ENCODE data around the gene SMG6. TPM values are rescaled to one million over a fixed set of nuclear protein-coding genes. Genes with fewer than 3 reads are reported as not detected.

The SMG6 gene
- total and polyA plus RNA-seq, 2 of the 4 experiments (the other 2 are of a cell fraction): 16.3 to 30.3 TPM

- peaks cover 3% of the 10 kb centered on the region for H3K36me3 ChIP-seq (ENCODE audit: control insufficient read depth, insufficient read depth, low read length)
- peak overlapping the region; percentile 65; the same call in 1 of the 2 replicates for H3K18ac ChIP-seq (ENCODE audit: low read depth, low read length)
- peak overlapping the region; percentile 88 for H2BK120ac ChIP-seq (ENCODE audit: low read depth, low read length)
- H2BK15ac ChIP-seq (ENCODE audit: low read depth, low read length): peak overlapping the region; percentile 98; the same call in 2 of the 3 replicates
- H3K9ac ChIP-seq (ENCODE audit: low read depth, low read length): no peak overlapping the region
- ATAC-seq (ENCODE audit: low read depth) (no peak), DNase-seq (no peak)
- peak overlapping the region; percentile 78 for H3K14ac ChIP-seq (replicated peaks; ENCODE audit: low read depth, low read length)
- POLR2A ChIA-PET (ENCODE audit: unreplicated experiment): no interaction called here
- dilution Hi-C loops (cut with HindIII; ENCODE audit: low sequenced_read_pairs, unreplicated experiment): no loop called here
- H3K56ac ChIP-seq (ENCODE audit: extremely low read depth, insufficient read depth, low read length): peak overlapping the region; percentile 38; the same call in 1 of the 2 replicates
- no peak overlapping the region for H2AK9ac ChIP-seq (replicated peaks; ENCODE audit: low read depth, low read length, poor library complexity)
- intact Hi-C loops (cut with micrococcal nuclease): no loop called here
- peaks cover 11% of the 10 kb centered on the region for H3K4me1 ChIP-seq (ENCODE audit: control insufficient read depth, insufficient read depth, low read length)
- H2BK20ac ChIP-seq (ENCODE audit: low read depth, low read length): peak overlapping the region; percentile 91
- H3K9me1 ChIP-seq (ENCODE audit: insufficient read depth, low read length): peaks cover 12% of the 10 kb centered on the region
- no peak overlapping the region for H2AFZ ChIP-seq (replicated peaks; ENCODE audit: low read length, poor library complexity)
- peak overlapping the region; percentile 84 for H4K91ac ChIP-seq (ENCODE audit: insufficient read depth, low read depth, low read length)
- no CpG with 5 or more reads among the region's 5 CpGs for WGBS, 2 experiments (ENCODE audit: extremely low coverage in 2 of 2, insufficient read length in 1 of 2)
- no peak overlapping the region for H3K4me3 ChIP-seq (ENCODE audit: insufficient read depth, low read depth, low read length)
- no peaks in the 10 kb centered on the region for H3K9me3 ChIP-seq (ENCODE audit: control insufficient read depth, insufficient read depth, low read length)
- peak overlapping the region; percentile 88 for H2BK5ac ChIP-seq (ENCODE audit: low read depth, low read length, poor library complexity, severe bottlenecking)
- no peak overlapping the region for H3K4me2 ChIP-seq (ENCODE audit: low read depth, low read length)
- H3K4ac ChIP-seq (ENCODE audit: low read depth, low read length): peak overlapping the region; percentile 94
- BruUV-seq (replicated peaks): no TSS peak
- no peak for TF ChIP-seq CEBPB (IDR thresholded peaks at IDR 0.05; ENCODE audit: low read depth, low read length)
- no peak for TF ChIP-seq BHLHE40 (IDR thresholded peaks at IDR 0.05; ENCODE audit: low read depth, low read length)
- TF ChIP-seq ELK1 (IDR thresholded peaks at IDR 0.05; ENCODE audit: borderline replicate concordance, low read depth, low read length): no peak
- no peak for TF ChIP-seq MAZ (IDR thresholded peaks at IDR 0.05; ENCODE audit: borderline replicate concordance, low read depth, low read length)
- TF ChIP-seq USF2 (IDR thresholded peaks at IDR 0.05; ENCODE audit: low read depth, low read length): no peak
- no peak for TF ChIP-seq SMC3 (IDR thresholded peaks at IDR 0.05; ENCODE audit: low read depth, low read length)
- TF ChIP-seq MAFK (IDR thresholded peaks at IDR 0.05; ENCODE audit: low read depth, low read length): no peak
- TF ChIP-seq CHD1 (IDR thresholded peaks at IDR 0.05; ENCODE audit: low read depth, low read length): no peak
- TF ChIP-seq MXI1 (IDR thresholded peaks at IDR 0.05; ENCODE audit: borderline replicate concordance, low read depth, low read length): no peak
- TF ChIP-seq RFX5 (IDR thresholded peaks at IDR 0.05; ENCODE audit: low read depth, low read length): no peak
- TF ChIP-seq NFE2L2 (IDR thresholded peaks at IDR 0.05; ENCODE audit: low read depth, low read length): no peak
- no peak for TF ChIP-seq RAD21 (IDR thresholded peaks at IDR 0.05; ENCODE audit: low read length)
- TF ChIP-seq CTCF (conservative IDR thresholded peaks at IDR 0.05; ENCODE audit: low read depth, low read length): no peak
- no peak for TF ChIP-seq FOS (IDR thresholded peaks at IDR 0.05; ENCODE audit: low read depth, low read length)
- TF ChIP-seq POLR2A (IDR thresholded peaks at IDR 0.05; ENCODE audit: low read depth, low read length): no peak
- TF ChIP-seq RCOR1 (IDR thresholded peaks at IDR 0.05; ENCODE audit: insufficient replicate concordance, low read length): no peak
- CTCF ChIA-PET: no interaction called here
- H4K20me1 ChIP-seq (ENCODE audit: insufficient read depth, low read length): no peaks in the 10 kb centered on the region
- H3K79me1 ChIP-seq (ENCODE audit: low read depth in 1 of 2, low read length in 2 of 2): peaks cover 27 to 69% of the 10 kb centered on the region in 2 experiments
- H4K8ac ChIP-seq (ENCODE audit: low read depth in 2 of 2, low read length in 2 of 2): peak overlapping the region; percentile 84 to 87
- no peaks in the 10 kb centered on the region for H3K27me3 ChIP-seq (ENCODE audit: control insufficient read depth, insufficient read depth, low read length)
- H2AK5ac ChIP-seq (ENCODE audit: low read depth, low read length): peak overlapping the region; percentile 96; the same call in 1 of the 2 replicates
- in situ Hi-C loops (cut with MboI; ENCODE audit: low sequenced_read_pairs): no loop called here
- peak overlapping the region; percentile 79 for H3K23ac ChIP-seq (ENCODE audit: low read depth, low read length)
- H4K5ac ChIP-seq (ENCODE audit: low read depth, low read length): peak overlapping the region; percentile 54; the same call in 1 of the 2 replicates
- H3K27ac ChIP-seq (ENCODE audit: insufficient read depth, low read length): peak overlapping the region; percentile 71; the same call in 1 of the 2 replicates
Observed at GRCh38 chr17:2251098-2251497, 52.5 kb downstream of the SMG6 start.
